ENCODE results near the gene PLEKHA6.

Gene PLEKHA6

GRCh38 chr1:204227996-204228785 lies 131.5 kb downstream of the PLEKHA6 start:
- no peak for DNase-seq

DNA sequence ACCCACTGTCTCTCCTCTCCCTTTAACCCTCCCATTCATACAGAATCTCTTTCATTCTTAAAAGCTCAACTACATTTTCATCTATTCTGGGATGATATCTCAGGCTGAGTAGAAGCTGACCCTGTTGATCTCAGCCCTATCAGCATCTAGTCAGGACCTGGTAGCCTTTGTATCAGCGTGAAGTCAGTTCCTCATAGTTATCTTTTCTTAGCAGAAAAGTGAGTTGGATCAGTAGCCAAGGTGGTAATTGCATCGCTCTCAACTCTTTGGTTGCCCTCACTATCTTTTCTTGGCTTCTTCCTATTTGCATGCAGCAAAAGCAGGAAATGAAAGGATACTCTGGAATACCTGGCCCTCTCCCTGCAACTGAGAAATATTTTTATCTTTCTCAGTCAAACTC lies 132.4 kb downstream of the PLEKHA6 start:
- no peak for DNase-seq

- no peak for DNase-seq
Measured at GRCh38 chr1:204225841-204226735, 133.6 kb downstream of the PLEKHA6 start.

DNA sequence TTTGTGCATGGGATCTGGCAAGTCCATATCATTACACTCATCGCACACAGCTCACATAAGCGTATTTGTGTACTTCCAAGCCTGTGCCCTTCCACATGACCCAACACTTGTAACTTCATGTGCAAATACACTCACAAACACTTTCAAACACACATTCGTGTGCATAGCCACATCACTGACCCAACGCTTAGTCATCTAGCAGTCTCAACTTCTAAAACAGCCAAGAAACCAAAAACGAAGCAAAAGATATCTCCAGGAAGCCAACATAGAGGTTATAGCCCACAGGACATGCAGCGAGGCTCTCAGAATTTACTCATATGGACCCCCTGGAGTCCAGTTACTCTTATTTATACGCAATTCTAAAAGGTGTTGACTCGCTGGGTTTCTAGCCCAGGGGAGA lies 135.1 kb downstream of the PLEKHA6 start:
- DNase-seq: no peak

- DNase-seq: no peak
Measured at GRCh38 chr1:204223129-204223860, 136.4 kb downstream of the PLEKHA6 start.

DNA sequence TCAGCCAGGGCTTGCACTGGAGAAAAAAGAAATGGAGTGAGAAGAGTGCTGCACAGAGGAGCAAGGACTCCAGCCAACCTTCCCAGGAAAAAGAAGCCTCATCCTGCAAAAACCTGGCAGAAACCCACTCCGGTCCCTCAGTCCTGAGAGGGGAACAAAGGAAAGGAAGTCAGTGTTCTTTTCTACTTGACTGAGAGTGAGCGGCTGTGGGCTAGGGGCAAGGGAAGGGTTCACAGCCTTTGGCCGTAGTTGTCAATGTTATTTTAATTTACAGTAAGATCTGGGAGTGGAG lies 137.0 kb downstream of the PLEKHA6 start:
- no peak for DNase-seq

DNA sequence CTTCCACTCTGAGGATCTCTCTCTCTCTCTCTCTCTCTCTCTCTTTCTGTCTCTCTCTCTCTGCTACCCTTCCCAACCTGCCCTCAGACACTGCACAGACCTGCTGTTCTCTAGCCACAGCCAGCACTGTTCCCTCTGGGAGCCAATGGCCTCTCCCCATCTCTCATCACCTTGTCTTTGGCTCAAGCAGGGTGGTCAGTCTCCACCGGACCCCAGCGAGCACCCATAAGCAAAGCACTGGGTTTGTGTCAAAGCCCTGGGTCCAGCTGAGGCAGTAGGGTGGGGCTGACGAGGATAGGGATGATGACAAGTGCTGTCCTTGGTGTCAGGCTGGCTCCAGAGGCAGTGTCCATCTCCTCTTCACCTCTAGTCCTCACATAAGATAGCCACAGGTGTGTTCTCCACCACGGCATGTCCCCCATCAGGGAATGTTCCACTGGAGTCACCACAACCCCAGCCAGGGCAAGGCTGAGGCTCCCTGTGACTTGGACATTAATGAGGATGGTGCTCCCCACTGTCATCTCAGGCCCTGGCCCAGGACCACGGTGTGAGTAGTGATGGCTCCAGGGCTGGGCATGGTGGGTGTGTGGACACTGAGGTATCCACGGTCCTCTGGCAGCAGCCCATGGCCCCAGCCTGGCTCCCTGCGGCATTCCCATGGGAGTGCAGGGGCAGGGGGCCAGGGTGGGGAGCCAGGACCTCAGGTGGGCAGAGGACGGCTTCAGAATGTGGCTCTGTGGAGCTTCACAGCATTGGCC lies 137.5 kb downstream of the PLEKHA6 start:
- DNase-seq: no peak

DNA sequence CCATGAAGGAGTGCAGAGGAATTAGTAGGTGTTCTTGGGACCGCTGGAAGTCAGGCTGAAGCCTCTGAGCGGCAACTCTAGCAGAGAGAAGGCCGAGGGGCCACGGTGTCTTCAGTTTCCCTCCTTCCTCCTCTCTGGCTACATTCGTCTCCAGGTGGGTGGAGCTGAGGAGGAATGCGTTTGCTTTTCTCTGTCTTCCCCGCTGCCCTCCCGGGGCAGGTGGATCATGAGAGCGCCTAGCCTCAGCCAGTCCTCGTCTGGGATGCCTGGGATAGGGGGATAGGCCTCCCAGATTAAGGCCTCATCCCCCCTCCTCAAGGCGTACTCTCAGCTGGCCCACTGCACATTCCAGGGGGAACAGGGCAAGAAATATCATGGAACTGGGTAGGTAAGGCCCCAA lies 138.5 kb downstream of the PLEKHA6 start:
- no peak for DNase-seq

DNA sequence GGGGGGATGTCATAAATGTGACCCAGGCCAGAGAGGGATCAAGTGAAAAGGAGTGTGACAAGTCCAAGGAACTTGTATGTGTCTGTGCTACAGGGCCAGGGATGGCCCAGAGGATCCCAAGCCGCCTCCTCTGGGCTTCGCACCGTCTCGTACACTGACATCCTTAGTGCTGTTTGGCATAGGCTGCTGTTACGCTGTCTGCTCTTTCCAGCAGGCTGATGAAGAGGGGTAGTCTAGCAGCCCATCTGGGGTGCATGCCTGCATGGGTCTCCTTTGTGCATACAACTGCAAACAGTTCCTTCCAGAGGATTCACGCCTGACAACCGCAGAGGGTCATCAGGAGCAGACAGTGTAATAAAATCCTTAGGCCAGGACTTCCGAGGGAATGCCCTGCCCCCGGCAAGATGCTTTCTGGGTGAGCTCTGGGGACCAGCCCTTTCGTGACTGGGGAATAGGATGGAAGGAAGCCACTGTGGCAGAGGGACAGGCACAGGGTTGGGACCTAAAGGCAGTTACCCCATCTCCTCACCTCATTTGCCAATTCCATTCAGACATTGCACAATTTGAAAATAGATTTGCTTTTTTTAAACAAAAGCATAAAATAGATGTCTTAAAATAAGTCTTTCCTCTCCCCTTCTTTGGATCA lies 139.6 kb downstream of the PLEKHA6 start:
- no peak for DNase-seq

GRCh38 chr1:204218552-204218951 lies 141.2 kb downstream of the PLEKHA6 start:
- DNase-seq: no peak

- no peak for DNase-seq
Measured at GRCh38 chr1:204217648-204218000, 142.1 kb downstream of the PLEKHA6 start.

- DNase-seq: no peak
Measured at GRCh38 chr1:204216880-204217647, 142.7 kb downstream of the PLEKHA6 start.

GRCh38 chr1:204216236-204216635 lies 143.5 kb downstream of the PLEKHA6 start:
- DNase-seq: no peak

- DNase-seq: peak; percentile 63
Measured at GRCh38 chr1:204213668-204214662, 145.8 kb downstream of the PLEKHA6 start, which contains the start of gene GOLT1A. TSS of gene GOLT1A (minus strand) at chr1:204213988. CDS start at chr1:204213906, 82 bp downstream.

DNA sequence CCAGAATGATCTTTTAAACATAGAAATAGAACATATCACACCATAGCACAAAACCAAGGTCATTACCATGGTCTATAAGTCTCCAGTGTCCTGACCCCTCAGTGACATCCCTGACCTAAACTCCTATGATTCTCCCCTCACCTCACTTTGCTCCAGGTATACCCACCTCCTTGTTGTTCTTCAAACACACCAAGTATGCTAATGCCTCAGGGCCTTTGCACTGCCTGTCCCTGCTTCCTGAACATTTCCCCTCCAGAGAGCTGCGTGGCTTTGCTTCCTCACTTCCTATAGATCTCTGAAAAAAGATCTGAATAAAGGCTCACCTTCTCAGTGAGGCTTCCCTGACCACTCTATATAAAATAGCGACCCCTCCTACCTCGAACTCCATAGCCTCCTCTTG lies 147.0 kb downstream of the PLEKHA6 start:
- no peak for DNase-seq

DNA sequence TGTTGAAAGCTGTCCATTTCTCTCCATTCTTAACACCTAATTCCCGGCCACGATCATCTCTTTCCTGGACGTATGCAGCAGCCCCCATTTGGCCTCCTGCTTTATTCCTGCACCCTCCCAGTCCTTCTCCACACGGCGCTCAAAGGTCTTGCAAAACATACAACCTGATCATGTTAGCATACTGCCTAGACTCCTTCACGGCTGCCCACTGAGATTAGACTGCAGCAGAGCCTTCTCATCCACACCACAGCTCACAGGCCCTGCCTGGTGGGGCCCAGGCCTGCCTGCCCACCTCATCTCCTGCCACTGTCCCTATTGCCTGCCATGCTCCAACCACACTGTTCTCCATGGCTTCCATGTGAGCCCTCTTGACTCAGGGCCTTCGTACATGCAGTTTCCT lies 148.7 kb downstream of the PLEKHA6 start:
- no peak for DNase-seq

DNA sequence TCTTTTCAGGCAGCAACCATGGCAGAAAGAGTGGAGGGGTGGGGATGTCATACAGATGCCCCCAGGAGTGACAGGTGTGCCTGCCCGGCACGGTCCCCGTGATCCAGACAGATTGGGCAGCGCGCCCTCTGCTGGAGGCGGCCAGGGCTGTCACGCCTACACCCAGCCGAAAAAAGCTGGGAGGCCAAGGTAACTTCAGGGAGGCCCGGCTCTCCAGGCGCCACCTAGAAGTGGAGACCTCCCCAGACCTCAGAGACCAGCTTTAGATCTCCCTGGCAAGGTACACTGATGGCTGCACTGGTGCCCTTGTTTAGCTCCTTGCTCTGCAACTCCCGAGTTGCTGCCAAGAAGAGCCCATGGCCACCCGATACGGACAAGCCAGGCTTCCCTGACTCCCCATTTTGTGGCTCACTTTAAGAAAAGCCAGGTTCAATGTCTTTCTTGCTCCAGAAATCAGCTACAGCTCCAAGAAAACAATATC lies 152.6 kb downstream of the PLEKHA6 start:
- peak; percentile 85 for DNase-seq

- no peak for DNase-seq
Measured at GRCh38 chr1:204206121-204206520, 153.6 kb downstream of the PLEKHA6 start.

GRCh38 chr1:204205486-204205885 lies 154.2 kb downstream of the PLEKHA6 start:
- DNase-seq: no peak

DNA sequence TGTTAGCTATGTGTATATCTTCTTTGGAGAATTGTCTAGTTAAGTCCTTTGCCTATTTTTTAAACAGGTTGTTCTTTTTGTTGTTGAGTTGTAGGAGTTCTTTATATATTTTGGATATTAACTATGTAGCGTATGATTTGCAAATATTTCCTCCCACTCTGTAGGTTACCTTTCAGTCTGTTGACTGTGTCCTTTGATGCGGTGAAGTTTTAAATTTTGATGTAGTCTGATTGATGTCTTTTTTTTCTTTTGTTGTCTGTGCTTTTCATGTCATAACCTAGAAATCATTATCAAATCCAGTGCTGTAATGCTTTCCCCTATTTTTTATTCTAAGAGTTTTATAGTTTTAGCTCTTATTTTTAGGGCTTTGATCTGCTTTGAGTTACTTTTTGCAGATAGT lies 154.8 kb downstream of the PLEKHA6 start:
- no peak for DNase-seq
